A549 treated with DMSO at 1 μM for 4 hours (cell line): ENCODE measurements around the gene GRAMD2B. TPM values are rescaled to one million over a fixed set of nuclear protein-coding genes. Genes with fewer than 3 reads are reported as not detected.

Experiments used
- total RNA-seq: library from RNA; stranded (reverse); fragments of 200-300 nt; extraction: Qiagen RNA extraction; gene quantifications from 5 replicates; pipeline ENCODE4 v1.2.3, GENCODE V29; 2022; ENCODE audit warnings: low read depth

Gene GRAMD2B
- 0.60 to 1.2 TPM (median 0.95 TPM) in 5 replicates for total RNA-seq

GRCh38 chr5:126422994-126423788 is at the start of gene GRAMD2B:
Gene GRAMD2B (plus strand): TSS chr5:126423409. CDS start chr5:126423607, 198 bp downstream.

Other genes with a start within 250 kb of the GRAMD2B start
- gene ALDH7A1, start 171.8 kb downstream of the GRAMD2B start, total RNA-seq = 67.1 to 77.3 TPM (median 75.3 TPM) in 5 replicates
- gene PHAX, start 177.5 kb downstream of the GRAMD2B start, total RNA-seq = 53.1 to 63.2 TPM (median 55.8 TPM) in 5 replicates